Measurements from ENCODE around the gene LHX6.

LHX6 gene

DNA sequence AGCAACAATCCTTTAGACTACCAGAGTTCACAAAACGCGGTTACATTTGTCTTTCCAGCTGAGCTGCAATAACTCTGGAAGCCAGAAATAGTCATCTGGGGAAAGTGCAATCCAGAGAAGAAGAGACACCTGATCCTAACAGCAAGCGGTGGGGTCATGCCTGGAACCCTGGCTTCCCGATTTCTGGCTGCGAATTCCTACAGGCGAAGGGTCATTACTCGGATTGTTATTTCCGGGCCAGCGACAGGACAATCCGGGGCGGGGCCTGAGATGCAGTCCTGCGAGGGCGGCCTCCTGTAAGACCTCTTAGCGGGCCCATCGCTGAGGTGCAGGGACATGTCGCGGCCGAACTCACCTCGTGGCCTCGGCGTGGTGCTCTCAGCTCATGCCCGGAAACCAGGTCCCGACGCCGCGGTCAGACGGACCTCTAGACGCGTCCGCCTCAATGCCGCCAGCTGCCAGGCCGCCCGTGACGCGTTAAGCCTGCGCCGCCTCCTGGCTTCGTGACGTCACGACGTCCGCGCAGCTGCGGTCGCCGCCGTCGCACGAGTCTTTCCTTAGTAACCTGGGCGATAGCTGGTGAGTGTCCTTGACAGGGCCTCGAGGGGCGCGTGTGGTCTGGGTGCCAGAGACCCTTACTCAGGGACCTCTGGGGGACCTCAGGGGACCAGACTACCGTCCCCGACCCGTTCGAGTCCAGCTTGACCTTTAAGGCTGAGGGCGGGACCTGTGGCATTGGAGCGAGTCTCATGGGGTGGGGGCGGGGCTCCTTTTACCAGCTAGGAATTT is 35.8 kb upstream of the LHX6 start, which contains the start of the genes MRRF and RBM18:
MRRF (plus strand) TSS at position 523 of the 789 bp plus-strand sequence. CDS start 6,010 bp downstream, outside the sequence.
RBM18 (minus strand) TSS at position 481 of the 789 bp plus-strand sequence. CDS start 3,348 bp downstream, outside the sequence.
- TF ChIP-seq, protein P1, sequence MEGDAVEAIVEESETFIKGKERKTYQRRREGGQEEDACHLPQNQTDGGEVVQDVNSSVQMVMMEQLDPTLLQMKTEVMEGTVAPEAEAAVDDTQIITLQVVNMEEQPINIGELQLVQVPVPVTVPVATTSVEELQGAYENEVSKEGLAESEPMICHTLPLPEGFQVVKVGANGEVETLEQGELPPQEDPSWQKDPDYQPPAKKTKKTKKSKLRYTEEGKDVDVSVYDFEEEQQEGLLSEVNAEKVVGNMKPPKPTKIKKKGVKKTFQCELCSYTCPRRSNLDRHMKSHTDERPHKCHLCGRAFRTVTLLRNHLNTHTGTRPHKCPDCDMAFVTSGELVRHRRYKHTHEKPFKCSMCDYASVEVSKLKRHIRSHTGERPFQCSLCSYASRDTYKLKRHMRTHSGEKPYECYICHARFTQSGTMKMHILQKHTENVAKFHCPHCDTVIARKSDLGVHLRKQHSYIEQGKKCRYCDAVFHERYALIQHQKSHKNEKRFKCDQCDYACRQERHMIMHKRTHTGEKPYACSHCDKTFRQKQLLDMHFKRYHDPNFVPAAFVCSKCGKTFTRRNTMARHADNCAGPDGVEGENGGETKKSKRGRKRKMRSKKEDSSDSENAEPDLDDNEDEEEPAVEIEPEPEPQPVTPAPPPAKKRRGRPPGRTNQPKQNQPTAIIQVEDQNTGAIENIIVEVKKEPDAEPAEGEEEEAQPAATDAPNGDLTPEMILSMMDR (IDR thresholded peaks at IDR 0.05; ENCODE audit: borderline replicate concordance, insufficient read depth, low read depth, low read length), result no peak

DNA sequence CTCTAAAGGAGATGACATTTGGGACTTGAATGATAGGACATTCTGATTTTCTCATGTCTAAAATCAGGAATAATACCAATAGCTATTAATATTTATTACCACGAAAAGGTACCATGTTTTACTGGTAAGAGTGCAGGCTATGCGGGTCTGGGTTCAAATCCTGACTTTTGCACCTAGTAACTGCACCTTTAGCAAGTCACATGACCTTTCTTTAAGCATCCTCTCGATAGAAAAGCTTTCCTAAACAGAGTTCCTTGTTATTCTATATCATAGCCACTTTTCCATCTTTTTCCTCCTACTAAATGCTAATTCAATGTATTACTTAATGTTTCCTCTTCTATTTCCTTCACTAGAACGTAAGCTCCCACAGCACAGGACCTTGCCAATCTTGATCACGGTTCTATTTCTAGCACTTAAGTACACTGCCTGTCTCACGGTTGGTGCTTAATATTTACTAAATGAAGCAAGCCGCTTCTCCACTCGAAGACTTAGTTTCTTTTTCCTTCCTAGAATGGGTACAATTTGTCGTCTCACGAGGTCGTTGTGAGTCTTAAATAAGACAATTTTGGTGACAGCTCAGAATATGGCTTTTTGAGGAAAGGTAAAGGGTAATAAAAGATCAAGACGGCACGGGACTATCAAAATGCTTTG is 35.1 kb upstream of the LHX6 start:
- TF ChIP-seq, protein P1 (IDR thresholded peaks at IDR 0.05; ENCODE audit: borderline replicate concordance, insufficient read depth, low read depth, low read length), result no peak
- peak overlapping the region; percentile 79 for H3K4me3 ChIP-seq (ENCODE audit: low read depth, low read length)

More for the DNA sequence above, 35.8 kb upstream of the LHX6 start, which contains the start of the genes MRRF and RBM18:
- H3K4me3 ChIP-seq (ENCODE audit: low read depth, low read length), result peak within 1 kb of the TSS; percentile 79

DNA sequence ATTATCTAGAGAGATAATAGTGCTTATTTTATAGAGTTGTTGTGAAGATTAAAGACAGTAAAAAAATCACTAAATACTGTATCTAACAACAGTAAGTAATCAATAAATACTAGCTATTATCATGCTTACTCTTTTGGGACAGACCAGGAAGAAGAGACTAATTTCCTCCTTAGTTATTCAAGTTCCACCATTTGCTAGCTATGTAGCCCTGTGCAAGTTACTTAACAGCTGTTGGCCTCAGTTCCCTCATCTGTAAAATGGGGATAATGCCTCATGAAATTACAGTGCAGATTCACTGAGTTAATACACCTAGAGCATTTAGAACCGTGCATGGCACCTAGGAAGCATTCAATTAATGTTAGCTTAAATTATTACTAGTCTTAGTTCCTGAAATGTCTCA is 33.3 kb upstream of the LHX6 start:
- H3K4me3 ChIP-seq (ENCODE audit: low read depth, low read length), result no peak overlapping the region
- TF ChIP-seq, protein P1 (IDR thresholded peaks at IDR 0.05; ENCODE audit: borderline replicate concordance, insufficient read depth, low read depth, low read length), result no peak

DNA sequence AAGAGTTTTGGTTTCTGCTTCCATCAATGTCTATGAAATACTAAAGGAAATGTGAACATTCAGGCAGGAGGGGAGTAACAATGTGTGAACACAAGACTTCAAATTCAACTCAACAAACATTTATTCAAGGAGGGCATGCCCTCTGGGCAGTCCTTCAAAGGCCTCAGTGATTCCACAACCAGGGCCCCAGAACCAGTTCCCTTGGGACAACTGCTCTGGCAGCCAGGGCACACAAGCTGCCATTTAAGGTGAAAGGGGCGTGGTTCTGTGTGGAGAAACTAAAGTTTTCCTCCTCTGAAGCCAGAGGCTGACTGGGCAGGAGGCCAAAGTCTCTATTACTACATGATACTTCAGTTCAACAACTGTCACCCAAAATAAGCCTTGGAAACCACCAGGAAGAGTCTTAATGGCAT is 32.7 kb upstream of the LHX6 start:
- no peak overlapping the region for H3K4me3 ChIP-seq (ENCODE audit: low read depth, low read length)
- TF ChIP-seq, protein P1 (IDR thresholded peaks at IDR 0.05; ENCODE audit: borderline replicate concordance, insufficient read depth, low read depth, low read length), result no peak

DNA sequence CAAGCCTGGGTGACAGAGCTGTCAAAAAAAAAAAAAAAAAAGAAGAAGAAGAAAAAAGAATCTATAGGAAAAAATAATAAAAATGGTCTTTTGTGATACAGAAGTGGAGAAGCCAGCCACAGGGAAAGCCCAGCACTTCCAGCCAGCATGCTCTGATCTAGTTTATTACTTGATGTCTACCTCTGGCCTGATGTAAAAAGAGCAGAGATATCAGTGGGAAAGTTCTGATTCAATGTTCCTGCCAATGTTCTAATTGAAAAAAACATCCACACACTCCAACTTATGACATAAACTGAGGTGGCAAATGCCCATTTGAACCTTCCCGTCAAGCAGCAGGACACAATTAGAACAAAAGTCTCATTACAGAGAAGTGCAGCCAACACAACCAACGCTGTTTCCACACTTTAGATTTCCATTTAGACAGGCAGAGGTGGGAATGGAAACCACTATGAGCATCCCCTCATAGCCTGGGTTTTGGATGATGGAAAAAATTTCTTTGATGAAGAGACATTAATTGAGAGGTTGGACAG is 30.2 kb upstream of the LHX6 start:
- H3K4me3 ChIP-seq (ENCODE audit: low read depth, low read length), result no peak overlapping the region
- TF ChIP-seq, protein P1 (IDR thresholded peaks at IDR 0.05; ENCODE audit: borderline replicate concordance, insufficient read depth, low read depth, low read length), result no peak

DNA sequence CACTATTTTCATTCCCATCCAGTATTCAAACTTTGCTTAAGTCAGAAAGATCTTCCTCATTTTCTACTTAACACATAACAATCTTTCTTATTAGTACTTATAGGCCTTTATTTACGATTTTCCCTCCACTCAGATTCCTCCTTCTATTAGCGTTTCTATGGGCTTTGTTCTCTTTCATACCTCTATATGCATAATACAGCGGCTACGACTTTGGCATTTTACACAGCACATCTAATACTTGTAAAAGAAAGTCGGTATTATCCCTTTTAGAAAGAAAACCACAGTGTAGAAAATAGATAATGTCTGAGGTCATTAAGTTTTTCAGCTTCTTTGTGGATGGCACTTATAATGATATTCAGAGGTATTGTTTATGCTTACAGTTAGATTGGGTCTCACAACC is 27.4 kb upstream of the LHX6 start:
- no peak overlapping the region for H3K4me3 ChIP-seq (ENCODE audit: low read depth, low read length)
- TF ChIP-seq, protein P1 (IDR thresholded peaks at IDR 0.05; ENCODE audit: borderline replicate concordance, insufficient read depth, low read depth, low read length), result no peak

Measured in GM12875 (cell line).